Astrocyte (in vitro differentiated cells and primary cell): Measurements from ENCODE around the gene HLF. TPM values are rescaled to one million over a fixed set of nuclear protein-coding genes. Genes with fewer than 3 reads are reported as not detected.

ENCODE experiments used
- DNase-seq: peaks from one replicate; pipeline ENCODE4 v3.0.0-alpha.2; 2010; ENCODE audit warnings: low read depth
- FAIRE-seq: peaks from 2 replicates; lab custom pipeline; 2011; peaks lifted over from hg19 to GRCh38; lab: Jason Lieb, UNC
- H2AFZ ChIP-seq: 2 replicates; pipeline ENCODE4 v1.6.0; 2012; ENCODE audit warnings: low read depth, low read length, inconsistent platforms
- H3K27ac ChIP-seq: 2 replicates; pipeline ENCODE4 v1.5.1; 2011; ENCODE audit warnings: low read depth, low read length, inconsistent platforms
- H3K27me3 ChIP-seq: 2 replicates; pipeline ENCODE4 v1.6.0; 2011; ENCODE audit warnings: low read length, inconsistent platforms; ENCODE audit not compliant: insufficient read depth
- H3K36me3 ChIP-seq: 2 replicates; pipeline ENCODE4 v1.5.1; 2011; ENCODE audit warnings: low read length, inconsistent platforms; ENCODE audit not compliant: insufficient read depth
- H3K4me1 ChIP-seq: 2 replicates; pipeline ENCODE4 v1.5.1; 2011; ENCODE audit warnings: low read length, inconsistent platforms; ENCODE audit not compliant: insufficient read depth
- H3K4me2 ChIP-seq: 2 replicates; pipeline ENCODE4 v1.6.0; 2012; ENCODE audit warnings: low read length, inconsistent platforms
- H3K4me3 ChIP-seq: 2 replicates; pipeline ENCODE4 v1.5.1; 2011; ENCODE audit warnings: low read depth, mild to moderate bottlenecking, low read length, inconsistent platforms; ENCODE audit not compliant: insufficient read depth
- H3K79me2 ChIP-seq: 2 replicates; pipeline ENCODE4 v1.6.0; 2012; ENCODE audit warnings: mild to moderate bottlenecking, low read length, inconsistent platforms; ENCODE audit not compliant: insufficient read depth
- H3K9ac ChIP-seq: 2 replicates; pipeline ENCODE4 v1.6.0; 2012; ENCODE audit warnings: mild to moderate bottlenecking, low read length, inconsistent platforms
- H3K9me3 ChIP-seq: 2 replicates; pipeline ENCODE4 v1.5.1; 2012; ENCODE audit warnings: low read depth, mild to moderate bottlenecking, low read length, inconsistent platforms; ENCODE audit not compliant: insufficient read depth
- H4K20me1 ChIP-seq: 2 replicates; pipeline ENCODE4 v1.6.0; 2012; ENCODE audit warnings: low read length, inconsistent platforms; ENCODE audit not compliant: insufficient read depth
- H3K27ac Mint-ChIP-seq: one replicate; pipeline ENCODE4 v1.8.0; 2021; ENCODE audit warnings: mild to moderate bottlenecking, mixed read lengths; ENCODE audit not compliant: unreplicated experiment
- H3K27me3 Mint-ChIP-seq: one replicate; pipeline ENCODE4 v1.8.0; 2021; ENCODE audit warnings: low read depth, mixed read lengths; ENCODE audit not compliant: unreplicated experiment
- H3K36me3 Mint-ChIP-seq: one replicate; pipeline ENCODE4 v1.8.0; 2021; ENCODE audit warnings: low read depth, mixed read lengths; ENCODE audit not compliant: unreplicated experiment
- H3K4me1 Mint-ChIP-seq: one replicate; pipeline ENCODE4 v1.8.0; 2021; ENCODE audit warnings: low read depth, mixed read lengths; ENCODE audit not compliant: unreplicated experiment
- H3K4me3 Mint-ChIP-seq: one replicate; pipeline ENCODE4 v1.8.0; 2021; ENCODE audit warnings: mild to moderate bottlenecking, moderate library complexity, mixed read lengths; ENCODE audit not compliant: unreplicated experiment
- H3K9me3 Mint-ChIP-seq: one replicate; pipeline ENCODE4 v1.8.0; 2021; ENCODE audit warnings: mild to moderate bottlenecking, mixed read lengths; ENCODE audit not compliant: unreplicated experiment
- CTCF ChIP-seq: IDR thresholded peaks from 2 replicates; pipeline ENCODE4 v1.5.1; 2011; ENCODE audit warnings: low read depth, mild to moderate bottlenecking, inconsistent platforms, low read length, moderate library complexity; ENCODE audit not compliant: insufficient read depth
- EZH2 ChIP-seq: IDR thresholded peaks from 2 replicates; pipeline ENCODE4 v1.6.1; 2012; ENCODE audit warnings: mild to moderate bottlenecking, low read length, inconsistent platforms; ENCODE audit not compliant: insufficient read depth
- total RNA-seq: library from RNA; stranded (reverse); gene quantifications from 2 replicates; pipeline ENCODE4 v1.2.1, GENCODE V29; 2021

The HLF gene
- total RNA-seq, 1 donor from 2014 or later: not detected

- TF ChIP-seq EZH2 (no peak), CTCF (no peak)
- no peak overlapping the region for H3K9ac ChIP-seq
- no peak overlapping the region for H3K27ac Mint-ChIP-seq
- H3K27ac ChIP-seq: no peak overlapping the region
- no peaks in the 10 kb centered on the region for H4K20me1 ChIP-seq
- no peaks in the 10 kb centered on the region for H3K4me1 Mint-ChIP-seq
- H3K4me3 ChIP-seq: no peak overlapping the region
- no peaks in the 10 kb centered on the region for H3K9me3 ChIP-seq
- FAIRE-seq (no peak), DNase-seq (no peak)
- H3K36me3 Mint-ChIP-seq: no peaks in the 10 kb centered on the region
- no peaks in the 10 kb centered on the region for H3K9me3 Mint-ChIP-seq
- H2AFZ ChIP-seq: no peak overlapping the region
- no peaks in the 10 kb centered on the region for H3K27me3 ChIP-seq
- H3K27me3 Mint-ChIP-seq: peaks cover 2% of the 10 kb centered on the region
- no peaks in the 10 kb centered on the region for H3K36me3 ChIP-seq
- no peaks in the 10 kb centered on the region for H3K79me2 ChIP-seq
- no peaks in the 10 kb centered on the region for H3K4me1 ChIP-seq
- H3K4me3 Mint-ChIP-seq: no peak overlapping the region
- no peak overlapping the region for H3K4me2 ChIP-seq
Measured at GRCh38 chr17:55246583-55246982, 18.2 kb upstream of the HLF start.

GRCh38 chr17:55248077-55248476 is 16.7 kb upstream of the HLF start:
- Histone ChIP-seq H3K36me3 (no peaks in the 10 kb centered on the region), H3K4me1 (no peaks in the 10 kb centered on the region), H3K27me3 (no peaks in the 10 kb centered on the region), H3K27ac (no peak overlapping the region), H3K9ac (no peak overlapping the region), H3K4me2 (no peak overlapping the region), H3K9me3 (no peaks in the 10 kb centered on the region), H4K20me1 (no peaks in the 10 kb centered on the region), H3K4me3 (no peak overlapping the region), H3K79me2 (no peaks in the 10 kb centered on the region), H2AFZ (no peak overlapping the region)
- peaks cover 9% of the 10 kb centered on the region for H3K27me3 Mint-ChIP-seq
- TF ChIP-seq EZH2 (no peak), CTCF (no peak)
- H3K4me1 Mint-ChIP-seq: no peaks in the 10 kb centered on the region
- no peaks in the 10 kb centered on the region for H3K36me3 Mint-ChIP-seq
- peak overlapping the region; percentile 38 for H3K27ac Mint-ChIP-seq
- DNase-seq (no peak), FAIRE-seq (no peak)
- peaks cover 2% of the 10 kb centered on the region for H3K9me3 Mint-ChIP-seq
- no peak overlapping the region for H3K4me3 Mint-ChIP-seq

GRCh38 chr17:55249861-55250260 is 14.9 kb upstream of the HLF start:
- H3K4me1 Mint-ChIP-seq: no peaks in the 10 kb centered on the region
- H2AFZ ChIP-seq: no peak overlapping the region
- no peak overlapping the region for H3K27ac Mint-ChIP-seq
- H3K36me3 Mint-ChIP-seq: no peaks in the 10 kb centered on the region
- H3K4me1 ChIP-seq: no peaks in the 10 kb centered on the region
- no peak overlapping the region for H3K4me3 Mint-ChIP-seq
- no peak overlapping the region for H3K9ac ChIP-seq
- H3K9me3 ChIP-seq: no peaks in the 10 kb centered on the region
- DNase-seq: no peak
- no peak for FAIRE-seq
- H3K9me3 Mint-ChIP-seq: peaks cover 2% of the 10 kb centered on the region
- no peaks in the 10 kb centered on the region for H3K79me2 ChIP-seq
- H3K4me2 ChIP-seq: no peak overlapping the region
- H3K27me3 ChIP-seq: no peaks in the 10 kb centered on the region
- H3K4me3 ChIP-seq: no peak overlapping the region
- H3K27ac ChIP-seq: no peak overlapping the region
- TF ChIP-seq CTCF (no peak), EZH2 (no peak)
- no peaks in the 10 kb centered on the region for H4K20me1 ChIP-seq
- H3K36me3 ChIP-seq: no peaks in the 10 kb centered on the region
- H3K27me3 Mint-ChIP-seq: peaks cover 13% of the 10 kb centered on the region
